Measurements from ENCODE around the gene FMR1NB. TPM values are rescaled to one million over a fixed set of nuclear protein-coding genes. Genes with fewer than 3 reads are reported as not detected.

FMR1NB gene
- not detected for polyA plus RNA-seq

- H3K27ac ChIP-seq (ENCODE audit: low read depth, low read length) = no peak within 1 kb of the TSS
- 92 to 98% (median 95%) methylated on average over 26 to 34 of the region's 35 CpGs for WGBS, 3 donors
Measured at GRCh38 chrX:147981038-147981752, at the start of gene FMR1NB. Gene FMR1NB (plus strand): TSS chrX:147981337. CDS start chrX:147981403, 66 bp downstream.

- no peak overlapping the region for H3K27ac ChIP-seq (ENCODE audit: low read depth, low read length)
- WGBS, 3 donors = 86 to 95% (median 90%) methylated on average over 1 of the region's 1 CpG
Measured at GRCh38 chrX:147933815-147934214, 47.3 kb upstream of the FMR1NB start.

GRCh38 chrX:147935156-147935758, 45.9 kb upstream of the FMR1NB start:
- no peak overlapping the region for H3K27ac ChIP-seq (ENCODE audit: low read depth, low read length)
- 70 to 99% (median 98%) methylated on average over 3 of the region's 3 CpGs for WGBS, 3 donors

- H3K27ac ChIP-seq (ENCODE audit: low read depth, low read length) = no peak overlapping the region
- WGBS, 3 donors = 95 to 96% (median 95%) methylated on average over 5 of the region's 5 CpGs
Measured at GRCh38 chrX:147945286-147945685, 35.9 kb upstream of the FMR1NB start.

GRCh38 chrX:147948531-147948930, 32.6 kb upstream of the FMR1NB start:
- 88 to 98% (median 98%) methylated on average over 7 of the region's 7 CpGs for WGBS, 3 donors
- no peak overlapping the region for H3K27ac ChIP-seq (ENCODE audit: low read depth, low read length)

- no peak overlapping the region for H3K27ac ChIP-seq (ENCODE audit: low read depth, low read length)
- 26 to 91% (median 77%) methylated on average over 1 of the region's 1 CpG for WGBS, 3 donors
Measured at GRCh38 chrX:147950352-147950751, 30.8 kb upstream of the FMR1NB start.

GRCh38 chrX:147953976-147954375, 27.2 kb upstream of the FMR1NB start:
- 45 to 63% (median 51%) methylated on average over 2 of the region's 2 CpGs for WGBS, 3 donors
- no peak overlapping the region for H3K27ac ChIP-seq (ENCODE audit: low read depth, low read length)

GRCh38 chrX:147957291-147957690, 23.8 kb upstream of the FMR1NB start:
- H3K27ac ChIP-seq (ENCODE audit: low read depth, low read length) = no peak overlapping the region
- 58 to 82% (median 66%) methylated on average over 2 of the region's 2 CpGs for WGBS, 3 donors

- no peak overlapping the region for H3K27ac ChIP-seq (ENCODE audit: low read depth, low read length)
- 73 to 100% (median 88%) methylated on average over 1 of the region's 1 CpG for WGBS, 3 donors
Measured at GRCh38 chrX:147958291-147958690, 22.8 kb upstream of the FMR1NB start.

- H3K27ac ChIP-seq (ENCODE audit: low read depth, low read length) = no peak overlapping the region
- 78 to 82% (median 79%) methylated on average over 2 of the region's 2 CpGs for WGBS, 3 donors
Measured at GRCh38 chrX:147960722-147961121, 20.4 kb upstream of the FMR1NB start.

GRCh38 chrX:147962476-147962875, 18.7 kb upstream of the FMR1NB start:
- WGBS, 3 donors = 64 to 79% (median 76%) methylated on average over 1 of the region's 1 CpG

GRCh38 chrX:147978931-147979330, 2.2 kb upstream of the FMR1NB start:
- WGBS, 3 donors = 65 to 80% (median 76%) methylated on average over 6 of the region's 6 CpGs
- H3K27ac ChIP-seq (ENCODE audit: low read depth, low read length) = no peak overlapping the region

More at GRCh38 chrX:147962476-147962875, 18.7 kb upstream of the FMR1NB start:
- H3K27ac ChIP-seq (ENCODE audit: low read depth, low read length) = no peak overlapping the region

GRCh38 chrX:148020329-148020728, 39.2 kb downstream of the FMR1NB start:
- H3K27ac ChIP-seq (ENCODE audit: low read depth, low read length) = no peak overlapping the region
- 66 to 81% (median 78%) methylated on average over 2 of the region's 2 CpGs for WGBS, 3 donors

GRCh38 chrX:148024425-148025148, 43.5 kb downstream of the FMR1NB start:
- H3K27ac ChIP-seq (ENCODE audit: low read depth, low read length) = no peak overlapping the region
- WGBS, 3 donors = 56 to 78% (median 56%) methylated on average over 8 of the region's 8 CpGs

- H3K27ac ChIP-seq (ENCODE audit: low read depth, low read length) = no peak overlapping the region
Measured at GRCh38 chrX:148035380-148035779, 54.2 kb downstream of the FMR1NB start.

GRCh38 chrX:148037020-148037419, 55.9 kb downstream of the FMR1NB start:
- 78 to 96% (median 95%) methylated on average over 1 of the region's 1 CpG for WGBS, 3 donors
- no peak overlapping the region for H3K27ac ChIP-seq (ENCODE audit: low read depth, low read length)

More at GRCh38 chrX:148035380-148035779, 54.2 kb downstream of the FMR1NB start:
- WGBS, 3 donors = 31 to 83% (median 69%) methylated on average over 2 of the region's 2 CpGs

GRCh38 chrX:148043271-148043855, 62.2 kb downstream of the FMR1NB start:
- H3K27ac ChIP-seq (ENCODE audit: low read depth, low read length) = no peak overlapping the region
- 82 to 93% (median 89%) methylated on average over 2 of the region's 2 CpGs for WGBS, 3 donors

- H3K27ac ChIP-seq (ENCODE audit: low read depth, low read length) = no peak overlapping the region
- 52 to 72% (median 60%) methylated on average over 4 of the region's 4 CpGs for WGBS, 3 donors
Measured at GRCh38 chrX:148047200-148047599, 66.1 kb downstream of the FMR1NB start.

GRCh38 chrX:148049441-148049840, 68.3 kb downstream of the FMR1NB start:
- H3K27ac ChIP-seq (ENCODE audit: low read depth, low read length) = no peak overlapping the region
- 23 to 33% (median 33%) methylated on average over 4 of the region's 4 CpGs for WGBS, 3 donors

Measured in adipose tissue (tissue), 3 donors.